BJ (cell line): ENCODE measurements around the gene FGF23. TPM values are rescaled to one million over a fixed set of nuclear protein-coding genes. Genes with fewer than 3 reads are reported as not detected.

Source experiments
- CTCF ChIA-PET: fragments of 350-600 bp; formaldehyde crosslinking; extraction: SDS; loops from one replicate; lab custom pipeline; 2021; ENCODE audit warnings: antibody characterized with exemption, inconsistent platforms; lab: Yijun Ruan, JAX
- POLR2A ChIA-PET: fragments of 300-600 bp; sonication (Branson Sonifier 250); formaldehyde crosslinking; extraction: SDS; loops from one replicate; lab custom pipeline; 2021; ENCODE audit warnings: antibody characterized with exemption; lab: Charles Lee
- DNase-seq: peaks from one replicate; pipeline ENCODE4 v3.0.0-alpha.2; 2011; ENCODE audit warnings: low read depth
- H3K27me3 ChIP-seq: 2 replicates; pipeline ENCODE4 v1.6.0; 2011; ENCODE audit warnings: low read length; ENCODE audit not compliant: control insufficient read depth, insufficient read depth
- H3K36me3 ChIP-seq: 2 replicates; pipeline ENCODE4 v1.5.1; 2011; ENCODE audit warnings: low read length; ENCODE audit not compliant: control insufficient read depth, insufficient read depth
- H3K4me3 ChIP-seq: 2 replicates; pipeline ENCODE4 v1.5.1; 2011; ENCODE audit warnings: low read depth, mild to moderate bottlenecking, control low read depth, low read length
- polyA plus RNA-seq: library from polyadenylated mRNA; depleted of rRNA; stranded (reverse); fragments of >200 nt; gene quantifications from 2 replicates; pipeline ENCODE4 v1.2.3, GENCODE V29; 2011
- TF ChIP-seq, protein P1 (sequence below): IDR thresholded peaks from 2 replicates; pipeline ENCODE4 v1.5.1; 2011; ENCODE audit warnings: low read depth, mild to moderate bottlenecking, control low read depth, inconsistent platforms, low read length, moderate library complexity; ENCODE audit not compliant: insufficient read depth

Gene FGF23
- polyA plus RNA-seq, 1 experiment: not detected

DNA sequence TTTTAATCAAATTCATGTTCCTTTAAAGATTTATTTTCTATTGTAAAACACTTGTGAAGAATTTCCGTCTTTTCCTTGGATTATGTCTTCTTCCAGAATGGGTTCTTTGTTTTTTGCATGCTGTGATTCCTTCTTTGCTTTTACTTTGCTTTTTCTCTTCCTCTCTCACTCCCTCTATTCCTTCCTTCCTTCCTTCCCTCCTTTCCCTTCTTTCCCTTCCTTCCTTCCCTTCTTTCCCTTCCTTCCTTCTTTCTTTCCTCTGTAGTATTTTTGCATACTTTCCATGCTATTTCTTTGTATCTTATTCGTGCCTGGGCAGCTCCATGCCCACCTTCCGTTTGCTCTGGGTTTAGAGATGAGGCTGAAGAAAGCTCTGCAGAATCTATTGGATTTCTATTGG is 21.6 kb upstream of the FGF23 start:
- TF ChIP-seq, protein P1, sequence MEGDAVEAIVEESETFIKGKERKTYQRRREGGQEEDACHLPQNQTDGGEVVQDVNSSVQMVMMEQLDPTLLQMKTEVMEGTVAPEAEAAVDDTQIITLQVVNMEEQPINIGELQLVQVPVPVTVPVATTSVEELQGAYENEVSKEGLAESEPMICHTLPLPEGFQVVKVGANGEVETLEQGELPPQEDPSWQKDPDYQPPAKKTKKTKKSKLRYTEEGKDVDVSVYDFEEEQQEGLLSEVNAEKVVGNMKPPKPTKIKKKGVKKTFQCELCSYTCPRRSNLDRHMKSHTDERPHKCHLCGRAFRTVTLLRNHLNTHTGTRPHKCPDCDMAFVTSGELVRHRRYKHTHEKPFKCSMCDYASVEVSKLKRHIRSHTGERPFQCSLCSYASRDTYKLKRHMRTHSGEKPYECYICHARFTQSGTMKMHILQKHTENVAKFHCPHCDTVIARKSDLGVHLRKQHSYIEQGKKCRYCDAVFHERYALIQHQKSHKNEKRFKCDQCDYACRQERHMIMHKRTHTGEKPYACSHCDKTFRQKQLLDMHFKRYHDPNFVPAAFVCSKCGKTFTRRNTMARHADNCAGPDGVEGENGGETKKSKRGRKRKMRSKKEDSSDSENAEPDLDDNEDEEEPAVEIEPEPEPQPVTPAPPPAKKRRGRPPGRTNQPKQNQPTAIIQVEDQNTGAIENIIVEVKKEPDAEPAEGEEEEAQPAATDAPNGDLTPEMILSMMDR: no peak
- no peak for DNase-seq
- Histone ChIP-seq H3K4me3 (no peak overlapping the region), H3K27me3 (no peaks in the 10 kb centered on the region), H3K36me3 (no peaks in the 10 kb centered on the region)
- POLR2A ChIA-PET: no interaction called here
- CTCF ChIA-PET: no interaction called here

DNA sequence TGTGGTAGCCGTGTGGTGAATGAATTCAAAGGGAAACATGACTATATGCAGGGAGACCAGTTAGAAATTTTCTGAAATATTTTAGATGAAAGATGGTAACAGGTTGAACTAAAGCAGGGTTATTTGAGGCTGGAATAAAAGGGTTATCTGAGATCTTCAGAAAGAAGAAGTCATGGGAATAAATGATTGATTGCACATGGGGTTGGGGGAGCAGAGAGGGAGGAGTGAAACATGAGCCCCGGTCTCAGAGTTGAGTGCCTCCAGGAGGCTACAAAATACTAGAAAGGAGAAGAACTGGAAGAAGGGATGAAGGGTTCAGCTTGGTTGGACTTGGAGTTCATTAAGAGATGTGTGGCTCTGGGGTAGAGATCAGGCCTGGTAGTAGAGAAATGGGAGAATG is 16.3 kb upstream of the FGF23 start:
- no peak for DNase-seq
- no peak overlapping the region for H3K4me3 ChIP-seq
- TF ChIP-seq, protein P1: no peak
- ChIA-PET POLR2A (no interaction called here), CTCF (interaction anchor here (1.6 kb wide), 1 partner anchor 26 kb away, joined by 3 read pairs; no protein-coding TSS in a partner anchor)
- H3K36me3 ChIP-seq: no peaks in the 10 kb centered on the region
- no peaks in the 10 kb centered on the region for H3K27me3 ChIP-seq

DNA sequence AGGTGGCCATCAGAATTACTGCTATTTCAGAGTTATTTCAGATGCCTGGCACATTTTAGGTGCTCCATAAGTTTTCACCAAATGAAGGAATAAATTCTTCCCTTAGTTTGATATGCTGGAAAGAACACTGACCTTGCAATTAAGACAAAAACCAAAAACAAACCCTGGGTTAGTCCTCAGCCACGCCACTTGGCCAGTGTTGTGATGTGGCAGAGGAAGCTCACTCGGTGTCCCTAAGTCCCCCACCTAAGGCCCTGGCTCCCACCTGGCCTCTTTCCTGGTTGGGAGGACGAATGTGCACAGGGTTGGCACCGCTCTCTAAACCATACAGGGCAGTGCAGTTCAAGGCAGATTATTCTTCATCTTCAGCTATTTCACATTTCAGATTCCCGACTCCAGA is 13.7 kb upstream of the FGF23 start:
- POLR2A ChIA-PET: no interaction called here
- CTCF ChIA-PET: no interaction called here
- TF ChIP-seq, protein P1: no peak
- DNase-seq: no peak
- H3K36me3 ChIP-seq: no peaks in the 10 kb centered on the region
- H3K4me3 ChIP-seq: no peak overlapping the region
- H3K27me3 ChIP-seq: no peaks in the 10 kb centered on the region

- CTCF ChIA-PET: no interaction called here
- TF ChIP-seq, protein P1: no peak
- no peak for DNase-seq
- H3K36me3 ChIP-seq: no peaks in the 10 kb centered on the region
- H3K4me3 ChIP-seq: no peak overlapping the region
- H3K27me3 ChIP-seq: no peaks in the 10 kb centered on the region
- POLR2A ChIA-PET: no interaction called here
Measured at GRCh38 chr12:4392223-4392742, 12.8 kb upstream of the FGF23 start.

GRCh38 chr12:4388662-4389061 is 9.2 kb upstream of the FGF23 start:
- POLR2A ChIA-PET: no interaction called here
- Histone ChIP-seq H3K36me3 (no peaks in the 10 kb centered on the region), H3K27me3 (peaks cover 1% of the 10 kb centered on the region; the same call in 1 of the 2 replicates), H3K4me3 (no peak overlapping the region)
- TF ChIP-seq, protein P1: no peak
- DNase-seq: no peak
- CTCF ChIA-PET: interaction anchor here (0.6 to 1.1 kb wide), 3 partner anchors 22 to 92 kb away, joined by 3 to 4 read pairs (median 3); no protein-coding TSS in a partner anchor
